ENCODE results near the gene MAN1C1.

MAN1C1 gene

DNA sequence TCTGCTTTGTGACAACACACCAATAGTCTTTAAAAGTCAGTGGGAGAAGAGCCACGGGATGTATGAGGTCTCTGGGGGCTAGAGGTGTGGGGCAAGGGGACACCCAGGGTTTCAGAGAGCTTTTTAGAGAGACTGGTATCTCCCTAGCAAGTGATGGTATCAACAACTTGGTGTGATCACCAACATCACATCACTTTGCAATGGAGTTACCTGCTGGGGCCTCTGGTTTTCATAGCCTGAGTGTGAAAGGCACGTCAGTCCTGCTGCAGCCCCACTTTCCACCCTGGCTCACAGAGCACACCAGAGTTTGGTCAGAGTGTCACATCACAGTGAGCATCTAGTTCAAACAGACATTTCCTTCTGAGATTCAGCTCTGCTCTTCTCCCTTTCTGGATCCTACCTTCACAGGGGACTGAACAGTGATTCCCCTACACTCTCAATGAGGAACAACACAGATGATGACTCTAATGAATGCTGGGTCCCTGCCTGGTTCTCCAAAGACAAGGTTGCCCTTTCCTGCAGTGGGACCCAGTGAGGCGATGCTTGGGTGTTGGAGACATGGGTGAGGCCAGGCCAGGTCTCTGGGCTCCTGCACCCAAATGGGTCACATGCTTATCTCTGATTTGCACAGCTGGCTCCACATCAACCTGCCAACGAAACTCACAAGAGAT is 2.0 kb upstream of the MAN1C1 start:
- TF ChIP-seq ZFX (IDR thresholded peaks at IDR 0.05) = no peak
- no peak for TF ChIP-seq CTCF (conservative IDR thresholded peaks at IDR 0.05)
- H3K27ac ChIP-seq = no peak overlapping the region

DNA sequence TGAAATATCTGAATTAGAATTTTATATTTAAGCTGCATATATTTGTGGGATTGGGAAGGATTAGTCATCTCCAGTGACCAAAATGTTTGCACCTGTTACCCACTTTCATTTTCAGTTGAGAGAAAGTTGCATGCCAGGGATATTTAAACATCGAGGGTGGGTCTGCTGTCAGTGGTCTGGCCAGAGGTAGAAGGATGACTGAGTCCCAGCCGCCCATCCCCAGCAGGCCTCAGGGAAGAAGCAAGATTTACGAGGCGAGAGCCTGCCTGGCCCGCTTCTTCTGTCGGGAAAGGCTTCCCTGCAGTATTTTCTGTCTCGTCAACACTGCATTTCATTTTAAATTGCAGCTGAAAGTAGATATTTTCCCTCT is 1.4 kb upstream of the MAN1C1 start:
- TF ChIP-seq ZFX (IDR thresholded peaks at IDR 0.05) (no peak), CTCF (conservative IDR thresholded peaks at IDR 0.05) (no peak)
- no peak overlapping the region for H3K27ac ChIP-seq

DNA sequence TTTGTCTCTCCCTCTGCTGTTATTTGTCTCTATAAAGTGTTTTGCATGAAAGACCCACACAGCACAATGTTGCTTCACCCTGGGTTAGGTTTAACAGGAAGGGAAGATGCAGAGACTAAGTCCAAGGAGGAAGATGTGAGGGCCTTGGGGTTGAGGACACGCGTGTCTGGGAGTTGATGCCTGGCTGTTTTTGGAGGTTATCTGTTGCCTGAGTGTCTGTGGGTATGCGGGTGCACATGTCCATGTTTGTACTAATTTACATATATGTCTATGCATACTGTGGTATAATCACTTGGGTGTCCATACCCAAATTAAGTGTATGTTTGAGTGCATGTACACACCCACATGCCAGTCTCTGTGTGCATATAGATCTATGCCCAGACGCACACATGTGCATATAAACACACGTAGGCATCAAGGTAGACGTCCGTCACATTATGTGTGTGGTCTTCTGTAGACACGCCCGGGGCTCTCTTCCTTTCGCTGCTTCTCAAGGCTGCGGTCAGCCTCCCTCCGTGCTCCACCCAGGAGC is 962 bp upstream of the MAN1C1 start:
- H3K27ac ChIP-seq = peak overlapping the region; percentile 46; the same call in 1 of the 2 replicates

GRCh38 chr1:25616987-25617624 is 515 bp downstream of the MAN1C1 start:
- TF ChIP-seq ZFX (IDR thresholded peaks at IDR 0.05) (no peak), CTCF (conservative IDR thresholded peaks at IDR 0.05) (no peak)
- H3K27ac ChIP-seq = peak overlapping the region; percentile 37; the same call in 1 of the 2 replicates

More for the DNA sequence above, 962 bp upstream of the MAN1C1 start:
- no peak for TF ChIP-seq ZFX (IDR thresholded peaks at IDR 0.05)
- TF ChIP-seq CTCF (conservative IDR thresholded peaks at IDR 0.05) = no peak

DNA sequence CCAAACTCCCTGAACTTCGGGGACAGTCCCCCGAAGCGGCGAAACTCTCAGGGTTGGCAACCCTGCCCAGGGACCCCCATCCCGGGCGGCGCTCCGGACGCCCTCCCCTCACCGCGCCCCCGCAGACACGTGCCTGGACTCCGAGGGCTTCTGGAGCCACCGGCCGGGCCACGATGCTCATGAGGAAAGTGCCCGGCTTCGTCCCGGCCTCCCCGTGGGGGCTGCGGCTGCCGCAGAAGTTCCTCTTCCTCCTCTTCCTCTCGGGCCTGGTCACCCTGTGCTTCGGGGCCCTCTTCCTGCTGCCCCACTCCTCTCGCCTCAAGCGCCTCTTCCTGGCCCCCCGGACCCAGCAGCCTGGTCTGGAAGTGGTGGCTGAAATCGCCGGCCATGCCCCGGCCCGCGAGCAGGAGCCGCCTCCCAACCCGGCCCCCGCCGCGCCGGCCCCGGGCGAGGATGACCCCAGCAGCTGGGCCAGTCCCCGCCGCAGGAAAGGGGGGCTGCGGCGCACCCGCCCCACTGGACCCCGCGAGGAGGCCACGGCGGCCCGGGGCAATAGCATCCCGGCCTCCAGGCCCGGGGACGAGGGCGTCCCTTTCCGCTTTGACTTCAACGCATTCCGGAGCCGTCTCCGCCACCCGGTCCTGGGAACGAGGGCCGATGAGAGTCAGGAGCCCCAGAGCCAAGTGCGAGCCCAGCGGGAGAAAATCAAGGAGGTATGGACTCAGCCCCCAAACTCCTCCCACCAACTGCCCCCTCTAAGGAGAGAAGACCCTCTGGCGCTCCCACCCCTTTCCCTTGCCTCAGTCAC is 1.2 kb downstream of the MAN1C1 start:
- TF ChIP-seq ZFX (IDR thresholded peaks at IDR 0.05) (no peak), CTCF (conservative IDR thresholded peaks at IDR 0.05) (no peak)
- peak overlapping the region; percentile 37; the same call in 1 of the 2 replicates for H3K27ac ChIP-seq

DNA sequence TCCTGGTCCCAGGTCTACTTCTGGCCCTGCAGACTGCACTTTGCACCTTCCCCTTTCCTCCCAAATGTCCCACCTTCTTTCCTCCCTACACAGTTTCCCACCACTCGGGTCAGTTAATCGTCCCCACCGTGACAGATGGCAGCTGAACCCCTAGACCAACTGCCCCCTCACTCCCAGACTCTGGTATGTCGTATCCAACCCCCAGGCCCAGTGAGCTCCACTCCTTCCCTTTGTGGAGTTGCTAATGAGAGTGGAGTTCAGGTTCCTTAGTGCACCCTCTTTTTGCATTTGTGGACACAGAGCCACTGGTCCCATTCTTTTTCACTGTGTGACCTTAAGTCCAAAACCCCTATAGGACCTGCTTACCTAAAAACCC is 1.8 kb downstream of the MAN1C1 start:
- H3K27ac ChIP-seq = no peak overlapping the region
- TF ChIP-seq ZFX (IDR thresholded peaks at IDR 0.05) (no peak), CTCF (conservative IDR thresholded peaks at IDR 0.05) (no peak)

Data from C4-2B (cell line).